HG02981 (cell line): ENCODE results near the gene RTL1.

Experiments used
- ATAC-seq: cut with Tn5 transposase; IDR thresholded peaks from one replicate; pipeline ENCODE4 v1.9.1; 2021; ENCODE audit warnings: mild to moderate bottlenecking, moderate library complexity; ENCODE audit not compliant: unreplicated experiment

RTL1 gene

DNA sequence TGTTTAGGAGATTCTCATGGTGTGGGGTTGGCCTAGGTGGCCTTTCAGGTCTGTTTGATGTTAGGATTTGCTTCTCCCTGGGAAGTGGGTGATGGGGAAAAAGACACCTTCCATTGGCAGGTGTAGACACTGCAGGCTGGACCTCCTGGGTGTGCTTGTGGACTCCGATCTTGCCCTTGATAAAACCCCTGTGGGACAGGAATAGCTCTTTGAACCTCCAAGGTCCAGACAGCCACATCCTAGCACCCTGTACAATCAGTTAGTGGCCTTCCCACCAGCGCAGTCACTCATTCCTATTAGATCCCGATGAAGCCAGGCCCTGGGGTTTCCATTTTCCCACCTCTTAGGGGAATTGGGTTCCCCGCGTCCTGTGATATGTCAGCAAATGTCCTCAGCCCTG, 49.1 kb downstream of the RTL1 start:
- ATAC-seq = no peak

DNA sequence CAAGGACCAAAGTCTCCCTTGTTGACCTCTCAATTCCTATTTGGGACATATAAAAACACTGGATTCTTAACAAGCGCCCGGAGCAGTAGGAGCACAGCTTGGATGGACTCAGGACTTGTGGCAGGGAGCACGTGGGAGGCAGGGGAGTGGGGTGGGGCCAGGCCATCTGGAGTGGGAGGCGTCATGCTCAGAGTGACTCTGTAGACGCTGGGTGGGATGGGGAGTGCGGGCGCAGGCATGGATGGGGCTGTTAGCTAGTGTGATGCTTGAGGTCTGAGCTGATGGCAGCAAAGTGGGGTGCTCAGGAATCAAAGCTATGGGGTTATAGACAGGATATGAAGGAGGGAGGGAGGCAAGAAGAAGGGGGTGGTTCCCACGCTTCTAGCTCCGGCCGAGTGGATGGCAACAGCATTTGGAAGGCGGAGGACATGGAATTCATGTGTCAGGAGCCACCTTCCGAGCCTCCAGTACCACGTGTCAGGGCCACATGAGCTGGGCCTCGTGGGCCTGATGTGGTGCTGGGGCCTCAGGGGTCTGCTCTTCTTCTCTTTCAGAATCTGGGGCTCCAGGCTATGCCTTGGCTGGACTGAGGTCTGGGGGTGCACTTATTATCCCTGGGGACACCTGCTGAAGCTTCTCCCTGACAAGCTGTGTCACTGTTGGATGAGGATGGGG, 51.4 kb downstream of the RTL1 start:
- ATAC-seq = no peak

DNA sequence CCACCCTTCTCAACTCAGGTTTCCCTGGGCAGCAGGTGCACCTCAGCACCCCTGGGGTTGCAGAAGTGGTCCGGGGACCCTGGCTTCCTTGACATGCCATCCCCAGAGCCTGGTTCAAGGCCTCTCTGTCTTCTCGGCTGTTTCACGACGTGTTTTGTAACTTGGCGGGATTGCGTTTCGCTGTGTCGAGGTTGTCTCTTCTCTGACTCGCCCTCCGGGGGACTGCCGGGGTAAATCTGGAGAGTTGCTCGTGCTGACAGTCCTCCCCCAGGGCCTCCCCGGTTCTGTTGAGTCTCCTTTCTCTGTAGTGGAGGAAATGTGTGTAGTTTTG, 52.0 kb downstream of the RTL1 start:
- ATAC-seq = no peak

DNA sequence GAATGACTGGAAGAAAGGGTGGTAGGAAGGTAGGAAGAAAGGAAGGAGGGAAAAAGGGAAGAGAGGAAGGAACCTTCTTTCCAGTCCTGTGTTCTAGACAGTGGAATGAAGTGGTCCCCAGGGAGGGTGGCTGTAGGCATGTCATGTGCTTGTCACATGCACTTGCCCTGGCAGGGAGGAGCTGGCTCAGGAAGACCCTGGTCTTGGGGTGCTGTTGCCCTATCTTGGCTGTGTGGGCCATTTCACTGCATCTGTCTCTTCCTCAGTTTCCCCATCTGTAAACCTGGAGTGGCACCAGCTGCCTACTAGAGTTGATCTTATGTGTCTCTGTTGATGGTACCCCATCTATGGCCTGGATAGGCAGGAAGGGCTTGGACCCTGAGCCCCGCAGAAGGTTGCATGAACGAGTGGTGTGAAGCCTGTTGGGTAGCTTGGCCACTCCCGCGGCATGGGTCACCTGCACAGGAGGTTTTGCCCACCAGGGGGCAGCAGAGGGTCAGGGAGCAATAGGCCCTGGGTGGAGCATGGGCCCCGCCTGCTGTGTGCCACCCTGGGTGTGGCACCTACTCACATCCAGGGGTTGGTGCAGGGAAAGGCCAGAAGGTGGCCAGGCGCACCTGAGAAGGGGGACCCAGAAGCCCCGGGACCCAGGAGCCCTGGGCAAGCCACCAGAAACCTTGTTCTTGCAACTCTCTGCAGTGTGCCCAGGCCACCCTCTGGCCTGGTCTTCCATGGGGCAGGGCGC, 52.5 kb downstream of the RTL1 start:
- peak; percentile 74 for ATAC-seq

DNA sequence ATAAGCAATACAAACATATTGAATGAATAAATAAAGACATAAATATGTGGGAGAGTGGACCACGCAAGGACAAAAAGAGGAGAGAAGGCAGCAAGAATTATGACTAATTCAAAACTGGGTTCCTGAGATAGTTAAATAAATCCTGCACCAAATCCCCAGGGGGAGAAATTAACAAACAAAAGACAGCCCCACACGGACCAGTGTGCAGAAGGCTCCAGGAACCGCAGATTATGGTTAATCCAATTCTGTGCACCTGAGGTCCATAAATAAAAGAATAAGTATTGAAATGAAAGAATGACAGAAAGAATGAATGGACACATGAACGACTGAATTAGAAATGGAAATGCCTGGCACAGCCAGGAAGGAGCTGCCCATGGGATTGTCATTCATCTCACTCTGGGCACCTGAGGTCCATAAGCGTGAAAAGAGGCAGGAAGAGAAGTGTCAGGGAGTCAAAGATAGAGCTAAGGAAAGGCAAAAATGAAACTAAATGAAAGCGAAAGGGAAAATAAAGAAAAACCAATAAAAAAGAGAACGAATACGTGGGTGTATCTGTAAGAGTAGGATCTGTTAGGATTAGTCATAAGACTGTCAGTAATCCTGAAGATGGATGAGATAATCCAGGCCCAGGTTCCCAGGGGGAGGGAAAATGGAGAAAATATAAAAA, 54.3 kb downstream of the RTL1 start:
- ATAC-seq = no peak

DNA sequence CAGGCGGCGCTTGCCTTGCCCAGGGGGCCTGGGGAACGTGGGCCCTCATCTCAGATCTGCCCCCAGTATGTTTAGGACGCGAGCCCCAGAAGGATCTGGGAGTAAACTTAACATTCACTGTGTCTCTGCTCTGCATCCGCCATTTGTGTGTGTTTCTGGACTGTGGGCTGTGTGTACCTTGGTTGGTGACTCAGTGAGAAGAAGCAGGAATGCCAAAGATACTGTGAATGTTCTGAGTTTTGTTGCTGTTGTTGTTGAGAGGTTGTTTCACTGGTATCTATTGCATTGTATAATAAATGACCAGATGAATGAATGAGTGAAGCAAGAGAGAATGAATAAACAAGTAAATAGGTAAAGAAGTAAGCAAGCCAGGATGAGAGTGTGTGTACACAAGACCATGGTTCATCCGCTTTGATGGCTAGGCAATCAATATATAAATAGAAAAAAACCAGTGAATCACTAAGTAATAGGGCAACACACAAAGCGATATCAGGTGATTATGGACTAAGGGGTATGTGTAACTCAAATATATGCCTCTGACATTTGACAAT, 57.1 kb downstream of the RTL1 start:
- ATAC-seq = no peak

DNA sequence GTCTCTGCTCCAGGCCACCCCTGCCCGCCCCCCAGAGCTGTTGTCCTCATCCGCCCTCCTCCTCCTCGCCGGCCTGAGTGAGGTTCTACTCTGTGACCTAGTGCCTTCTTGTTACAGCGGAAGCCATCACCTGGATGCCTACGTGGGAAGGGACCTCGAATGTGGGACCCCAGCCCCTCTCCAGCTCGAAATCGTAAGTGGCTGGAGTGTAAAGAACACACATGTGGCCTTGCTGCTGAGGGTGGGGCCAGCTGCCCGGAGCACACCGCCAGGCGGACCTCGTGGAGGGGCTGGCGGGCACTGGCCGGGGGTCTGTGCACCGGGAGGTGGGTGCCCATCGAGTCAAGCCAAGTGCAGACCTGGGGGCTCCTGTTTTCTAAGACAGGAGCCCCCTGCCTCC, 58.2 kb downstream of the RTL1 start:
- no peak for ATAC-seq

DNA sequence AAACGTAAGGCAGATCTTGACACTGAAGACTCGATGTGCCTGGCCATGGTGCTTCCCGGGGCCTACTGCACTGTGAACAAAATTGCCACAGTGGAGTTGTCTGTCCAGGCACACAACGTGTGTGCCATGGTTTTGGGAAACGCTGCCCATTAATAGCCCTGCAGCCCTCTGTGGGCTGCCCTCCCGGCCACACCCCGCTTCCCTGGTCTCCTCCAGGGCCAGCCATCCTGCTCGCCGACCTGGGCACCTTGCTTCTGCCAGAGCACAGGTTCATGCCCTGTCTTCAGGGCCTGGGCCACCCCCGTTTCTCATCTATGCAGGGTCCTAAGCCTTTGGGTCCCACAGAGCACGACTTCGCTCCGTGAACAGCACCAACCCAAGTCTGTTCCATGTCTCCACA, 58.7 kb downstream of the RTL1 start:
- ATAC-seq = no peak

DNA sequence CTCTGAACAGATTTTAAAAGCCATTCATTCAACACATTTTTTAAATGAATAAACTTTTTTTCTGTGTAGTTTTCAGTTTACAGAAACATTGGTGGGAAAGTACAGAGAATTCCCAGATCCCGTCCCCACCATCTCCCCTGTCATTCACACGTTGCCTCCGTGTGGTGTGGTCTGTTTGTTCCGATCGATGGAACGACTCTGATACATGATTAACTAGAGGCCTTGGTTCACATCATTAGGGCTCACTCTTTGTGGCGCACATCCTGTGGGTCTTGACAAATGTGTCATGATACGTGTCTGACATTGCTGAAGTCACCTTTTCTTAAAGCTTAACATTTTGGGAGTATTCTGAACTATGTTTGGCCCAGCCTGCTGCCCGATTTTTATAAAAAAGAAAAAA, 59.1 kb downstream of the RTL1 start:
- ATAC-seq = no peak

DNA sequence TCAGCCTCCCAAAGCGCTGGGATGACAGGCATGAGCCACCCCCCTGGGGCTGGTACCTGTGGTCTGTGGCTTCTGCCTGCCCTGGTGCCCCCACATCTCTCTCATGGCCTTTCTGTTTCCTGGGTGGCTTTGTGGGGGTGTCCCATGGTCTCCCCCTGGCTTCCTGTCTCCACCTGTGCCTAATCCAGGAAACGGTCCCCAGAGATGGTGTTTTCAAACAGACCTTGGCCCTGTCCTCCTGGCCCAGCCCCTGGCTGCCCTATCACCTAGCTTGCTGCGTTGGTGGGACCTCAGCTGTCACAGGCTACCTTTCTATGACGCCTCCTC, 59.5 kb downstream of the RTL1 start:
- no peak for ATAC-seq

DNA sequence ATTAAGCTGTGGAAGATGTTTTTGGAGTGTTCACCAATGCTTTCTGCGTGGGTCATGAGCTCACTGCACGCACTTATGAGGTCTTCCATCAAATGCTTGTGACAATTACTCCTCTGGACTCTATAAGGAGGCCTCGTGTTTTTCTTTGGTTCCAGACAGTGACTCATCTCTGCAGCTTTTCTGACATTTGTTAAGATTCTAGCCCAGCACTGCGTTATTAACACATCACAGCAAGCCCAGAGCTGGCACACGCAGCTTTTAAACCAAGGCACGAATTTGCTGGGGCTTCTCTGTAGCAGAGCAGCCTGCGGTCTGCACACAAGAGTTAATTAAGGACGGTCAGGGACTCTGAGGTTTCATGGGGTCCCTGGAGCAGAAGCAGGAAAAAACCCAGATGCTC, 60.7 kb downstream of the RTL1 start:
- ATAC-seq = no peak

DNA sequence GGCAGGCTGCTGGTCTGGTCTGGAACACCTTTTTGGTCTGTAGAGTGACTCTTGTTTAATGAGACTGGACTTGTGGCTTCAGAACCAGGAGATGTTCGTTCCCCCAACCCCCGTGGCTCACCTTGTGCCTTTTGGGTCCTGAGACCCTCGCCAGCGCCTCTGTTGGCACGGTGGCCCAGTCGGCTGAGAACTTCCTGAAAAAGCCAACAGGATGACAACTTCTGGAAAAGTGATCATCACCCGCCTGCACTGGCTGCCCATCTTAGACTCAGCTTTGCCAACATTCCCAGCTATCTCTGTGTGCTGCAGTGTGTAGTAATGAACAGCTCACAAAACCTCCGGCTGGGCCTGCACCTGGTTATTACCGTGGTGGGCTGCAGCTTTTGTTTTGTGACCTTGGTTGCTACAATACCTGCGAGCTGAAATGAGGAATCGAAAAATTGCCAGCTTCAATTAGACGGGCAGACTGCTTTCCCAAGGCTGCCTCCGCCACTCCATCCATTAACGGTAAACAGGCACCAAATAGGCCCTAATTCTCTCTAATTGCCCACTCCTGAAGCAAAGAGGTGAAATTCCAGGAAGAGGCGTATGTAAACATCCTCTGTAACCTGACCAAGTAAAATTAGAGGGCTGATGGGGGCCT, 61.6 kb downstream of the RTL1 start:
- ATAC-seq = no peak

DNA sequence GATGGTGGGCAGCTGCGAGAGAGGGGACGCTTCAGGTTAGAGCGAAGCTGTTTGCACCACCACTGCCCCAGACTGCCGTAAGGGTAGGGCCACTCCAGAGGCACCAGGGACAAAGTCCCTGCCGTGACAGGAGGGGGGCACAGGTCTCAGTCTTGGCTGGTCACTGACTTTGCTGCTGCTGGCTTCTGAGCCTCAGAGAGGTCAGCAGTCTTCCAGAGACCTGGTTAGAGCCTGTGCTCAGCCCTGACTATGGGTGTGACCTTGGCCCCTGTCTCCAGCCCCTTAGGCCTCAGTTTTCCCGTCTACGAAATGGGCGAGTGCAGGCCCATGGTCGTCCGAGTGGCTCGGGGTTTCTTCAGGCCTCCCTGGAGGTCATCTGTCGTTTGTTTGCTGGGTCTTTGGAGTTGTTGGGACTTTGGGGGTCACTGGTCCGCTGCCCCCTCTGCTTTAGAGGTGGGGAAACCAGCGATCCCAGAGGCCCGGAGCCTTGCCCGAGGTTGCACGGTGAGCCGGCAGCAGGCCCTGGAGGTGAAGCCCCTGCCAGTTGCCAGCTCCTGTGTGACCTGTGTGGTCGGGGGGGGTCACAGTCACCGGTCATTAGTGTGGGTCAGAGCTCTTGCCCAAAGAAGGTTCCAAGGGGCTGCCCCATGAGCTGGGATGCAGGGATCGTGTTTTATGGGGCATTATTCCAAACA, 62.3 kb downstream of the RTL1 start:
- no peak for ATAC-seq

DNA sequence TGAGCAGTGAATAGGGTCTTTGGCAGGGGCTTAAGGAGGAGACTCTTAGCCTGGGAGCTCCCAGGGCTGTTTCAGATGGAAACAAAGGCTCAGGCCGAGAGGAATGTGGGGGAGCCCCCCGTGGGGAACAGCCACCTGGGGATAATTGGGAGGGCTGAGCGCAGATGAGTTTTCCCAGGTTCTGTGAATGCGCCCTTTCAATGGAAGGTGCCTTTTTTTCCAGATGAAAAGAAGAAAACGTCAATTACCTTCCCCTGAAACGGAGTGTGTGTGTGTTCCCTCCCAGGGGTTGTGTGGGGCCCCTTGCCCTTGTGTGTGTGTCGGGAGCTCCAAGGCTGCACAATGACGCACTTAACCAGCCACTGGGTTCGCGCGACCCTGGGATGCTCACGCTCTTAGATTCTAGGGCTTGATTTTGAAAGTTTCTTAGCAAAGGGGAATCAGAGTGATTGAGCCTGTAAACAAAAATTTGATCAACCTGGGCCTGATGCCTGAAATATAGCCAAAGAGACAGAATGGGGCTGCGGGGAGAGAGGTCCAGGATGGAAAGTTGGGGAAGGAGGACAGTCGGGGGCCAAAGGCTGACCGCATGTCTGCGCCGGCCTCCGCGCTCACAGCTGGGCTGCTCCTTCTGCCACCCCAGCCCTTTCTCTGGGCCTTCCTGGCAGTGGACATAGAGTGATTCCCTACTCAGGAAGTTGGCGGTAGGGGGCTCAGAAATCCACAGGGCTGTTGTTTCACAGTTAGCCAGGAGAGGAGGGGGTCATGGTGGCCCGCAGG, 63.0 kb downstream of the RTL1 start:
- no peak for ATAC-seq

DNA sequence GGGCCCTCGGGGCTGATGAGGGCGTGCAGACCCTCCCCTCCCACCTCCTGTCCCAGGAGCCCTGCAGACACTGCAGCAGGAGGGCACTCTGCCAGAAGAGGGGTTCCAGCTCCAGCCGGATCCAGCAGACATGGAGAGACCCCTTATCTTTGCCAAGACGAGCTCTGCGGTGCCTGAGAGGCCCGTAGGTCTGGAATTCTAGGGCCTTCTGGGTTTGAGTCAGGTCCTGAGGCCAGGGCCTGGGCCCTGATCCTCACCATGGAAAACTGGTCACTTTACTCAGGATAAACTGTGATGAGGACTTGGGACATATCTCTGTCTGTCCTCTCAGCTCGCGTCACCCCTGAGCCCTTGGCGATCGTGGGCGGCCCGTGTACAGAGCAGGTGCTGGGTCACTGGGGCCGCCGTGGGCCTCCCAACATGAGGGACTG, 63.8 kb downstream of the RTL1 start:
- no peak for ATAC-seq

DNA sequence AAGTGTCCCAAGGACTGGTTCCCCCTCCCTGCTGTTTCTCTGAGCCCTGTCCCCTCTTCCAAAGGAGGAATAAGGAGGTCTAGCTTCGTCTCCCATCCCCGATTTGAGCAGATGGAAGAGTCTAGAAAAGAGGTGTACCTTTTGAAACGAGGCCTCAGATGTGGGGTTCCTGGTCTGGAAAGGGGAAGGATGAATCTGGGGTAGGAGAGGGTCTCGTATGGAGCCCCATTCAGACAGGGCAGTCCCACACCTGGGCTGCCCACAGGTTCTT, 64.3 kb downstream of the RTL1 start:
- no peak for ATAC-seq

DNA sequence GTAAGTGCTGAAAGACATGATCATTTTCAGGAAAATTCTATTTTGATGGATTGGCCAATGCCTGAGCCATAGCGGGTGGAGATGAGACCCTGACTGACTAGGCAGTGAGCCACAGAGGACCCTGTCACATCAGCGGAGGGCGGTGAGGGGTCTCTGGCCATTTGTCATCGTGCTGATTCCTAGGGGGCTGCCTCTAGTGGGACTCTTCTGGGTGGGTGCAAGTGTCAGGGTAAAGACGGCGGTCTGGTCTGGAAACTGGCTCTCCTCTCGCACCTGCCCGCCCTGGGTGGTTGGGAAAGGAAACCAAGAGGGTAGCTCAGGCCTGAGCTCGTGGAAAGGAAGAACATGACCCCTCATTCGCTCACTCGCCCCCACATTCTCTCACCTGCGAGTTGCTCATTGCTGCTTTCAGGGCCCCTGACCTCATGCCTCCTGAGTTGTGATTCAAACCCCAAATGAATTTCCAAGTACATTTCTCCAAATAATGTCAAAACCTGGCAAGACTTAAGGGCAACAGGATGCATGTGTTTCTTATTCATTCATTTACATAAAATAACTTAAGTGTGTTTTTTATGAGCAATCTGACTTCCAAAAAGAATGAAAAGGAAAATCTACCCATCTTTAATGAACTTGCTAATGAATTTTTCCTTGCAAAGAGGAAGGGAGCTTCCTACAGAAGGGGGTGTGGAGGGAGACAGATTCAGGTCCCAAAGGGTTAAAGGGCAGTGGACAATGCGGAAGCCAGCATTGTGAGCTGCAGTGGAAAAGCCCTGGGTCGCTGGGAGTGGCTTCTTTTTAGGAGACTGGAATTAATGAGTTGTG, 64.8 kb downstream of the RTL1 start:
- no peak for ATAC-seq

DNA sequence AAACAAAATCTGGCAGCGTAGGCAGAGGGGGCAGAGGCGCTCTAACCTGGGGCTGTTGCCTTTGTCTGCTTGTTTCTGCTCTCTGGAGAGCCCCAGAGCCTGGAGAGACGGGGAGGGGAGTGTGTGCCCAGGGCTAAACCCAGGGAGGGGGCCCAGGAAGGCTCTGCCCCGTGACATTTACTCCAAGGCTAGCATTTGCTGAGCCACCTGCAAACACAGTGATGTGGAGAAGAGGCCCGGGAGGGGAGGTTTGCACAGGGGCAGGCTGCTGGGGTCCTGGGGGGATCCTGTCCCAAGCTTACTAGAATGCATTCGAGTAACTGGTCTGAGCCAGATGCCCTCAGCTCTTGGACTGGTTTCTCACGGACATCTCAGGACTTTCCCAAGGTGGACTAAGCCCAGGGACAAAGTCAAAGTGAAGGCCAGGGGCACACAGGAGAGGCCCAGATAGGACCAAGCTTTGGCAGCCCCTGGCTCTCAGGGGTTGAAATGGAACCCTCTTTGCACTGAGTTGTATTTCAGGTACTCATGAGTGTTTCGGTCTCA, 65.6 kb downstream of the RTL1 start:
- ATAC-seq = no peak
